ENCODE results near the gene MOB3A. TPM values are rescaled to one million over a fixed set of nuclear protein-coding genes. Genes with fewer than 3 reads are reported as not detected.

The MOB3A gene
- total RNA-seq, 3 donors from 2014 or later: 128 to 137 (median 137) TPM

GRCh38 chr19:2056837-2057192 is 39.3 kb downstream of the MOB3A start:
- Mint-ChIP-seq H3K27me3 (ENCODE audit: low read depth) (no peaks in the 10 kb centered on the region), H3K4me1 (ENCODE audit: low read depth) (peaks cover 53% of the 10 kb centered on the region), H3K9me3 (no peaks in the 10 kb centered on the region), H3K4me3 (no peak overlapping the region), H3K36me3 (ENCODE audit: insufficient read depth) (no peaks in the 10 kb centered on the region)
- DNase-seq (no peak), ATAC-seq (no peak)

GRCh38 chr19:2055931-2056836 is 39.9 kb downstream of the MOB3A start:
- Mint-ChIP-seq H3K4me3 (peak overlapping the region; percentile 42), H3K9me3 (no peaks in the 10 kb centered on the region), H3K27me3 (ENCODE audit: low read depth) (no peaks in the 10 kb centered on the region), H3K36me3 (ENCODE audit: insufficient read depth) (no peaks in the 10 kb centered on the region), H3K4me1 (ENCODE audit: low read depth) (peaks cover 55% of the 10 kb centered on the region)
- ATAC-seq (no peak), DNase-seq (no peak)

- no peaks in the 10 kb centered on the region for H3K27me3 Mint-ChIP-seq (ENCODE audit: low read depth)
- ATAC-seq (no peak), DNase-seq (no peak)
- H3K9me3 Mint-ChIP-seq: no peaks in the 10 kb centered on the region
- peaks cover 47% of the 10 kb centered on the region for H3K4me1 Mint-ChIP-seq (ENCODE audit: low read depth)
- H3K36me3 Mint-ChIP-seq (ENCODE audit: insufficient read depth): no peaks in the 10 kb centered on the region
- no peak overlapping the region for H3K4me3 Mint-ChIP-seq
Measured at GRCh38 chr19:2054763-2055162, 41.4 kb downstream of the MOB3A start.

GRCh38 chr19:2053601-2054389 is 42.3 kb downstream of the MOB3A start:
- Mint-ChIP-seq H3K9me3 (no peaks in the 10 kb centered on the region), H3K27me3 (ENCODE audit: low read depth) (no peaks in the 10 kb centered on the region), H3K4me3 (no peak overlapping the region), H3K36me3 (ENCODE audit: insufficient read depth) (no peaks in the 10 kb centered on the region), H3K4me1 (ENCODE audit: low read depth) (peaks cover 49% of the 10 kb centered on the region)
- no peak for ATAC-seq
- DNase-seq: no peak

GRCh38 chr19:2051773-2052704 is 44.1 kb downstream of the MOB3A start:
- Mint-ChIP-seq H3K4me1 (ENCODE audit: low read depth) (peaks cover 47% of the 10 kb centered on the region), H3K9me3 (no peaks in the 10 kb centered on the region)

GRCh38 chr19:2050991-2051772 is 44.9 kb downstream of the MOB3A start, which contains the start of gene MKNK2:
Gene MKNK2, minus strand, starts transcription at chr19:2051244. Its CDS starts 393 bp downstream, at chr19:2050851.
- H3K36me3 Mint-ChIP-seq (ENCODE audit: insufficient read depth): no peaks in the 10 kb centered on the region

More at GRCh38 chr19:2051773-2052704, 44.1 kb downstream of the MOB3A start:
- H3K36me3 Mint-ChIP-seq (ENCODE audit: insufficient read depth): no peaks in the 10 kb centered on the region
- H3K4me3 Mint-ChIP-seq: peak overlapping the region; percentile 74
- H3K27me3 Mint-ChIP-seq (ENCODE audit: low read depth): no peaks in the 10 kb centered on the region
- ATAC-seq (no peak), DNase-seq (no peak)

GRCh38 chr19:2050349-2050990 is 45.7 kb downstream of the MOB3A start:
- peaks cover 41% of the 10 kb centered on the region for H3K4me1 Mint-ChIP-seq (ENCODE audit: low read depth)
- no peaks in the 10 kb centered on the region for H3K36me3 Mint-ChIP-seq (ENCODE audit: insufficient read depth)
- H3K4me3 Mint-ChIP-seq: peak overlapping the region; percentile 86
- H3K9me3 Mint-ChIP-seq: no peaks in the 10 kb centered on the region
- peak; percentile 2 to 5 for ATAC-seq
- DNase-seq: no peak
- no peaks in the 10 kb centered on the region for H3K27me3 Mint-ChIP-seq (ENCODE audit: low read depth)

More at GRCh38 chr19:2050991-2051772, 44.9 kb downstream of the MOB3A start, which contains the start of gene MKNK2:
- peak within 1 kb of the TSS; percentile 86 for H3K4me3 Mint-ChIP-seq
- H3K4me1 Mint-ChIP-seq (ENCODE audit: low read depth): peaks cover 45% of the 10 kb centered on the region
- no peaks in the 10 kb centered on the region for H3K9me3 Mint-ChIP-seq
- no peaks in the 10 kb centered on the region for H3K27me3 Mint-ChIP-seq (ENCODE audit: low read depth)
- peak; percentile 97 for DNase-seq
- ATAC-seq: peak; percentile 86 to 89

GRCh38 chr19:2049741-2050348 is 46.3 kb downstream of the MOB3A start:
- DNase-seq (peak; percentile 49), ATAC-seq (peak; percentile 29 to 31)
- Mint-ChIP-seq H3K4me3 (peak overlapping the region; percentile 86), H3K4me1 (ENCODE audit: low read depth) (peaks cover 38% of the 10 kb centered on the region), H3K9me3 (no peaks in the 10 kb centered on the region), H3K27me3 (ENCODE audit: low read depth) (no peaks in the 10 kb centered on the region), H3K36me3 (ENCODE audit: insufficient read depth) (peaks cover 2% of the 10 kb centered on the region)

- H3K36me3 Mint-ChIP-seq (ENCODE audit: insufficient read depth): peaks cover 3% of the 10 kb centered on the region
- no peak for ATAC-seq
- no peak for DNase-seq
- H3K9me3 Mint-ChIP-seq: no peaks in the 10 kb centered on the region
- H3K4me3 Mint-ChIP-seq: peak overlapping the region; percentile 86
- no peaks in the 10 kb centered on the region for H3K27me3 Mint-ChIP-seq (ENCODE audit: low read depth)
- H3K4me1 Mint-ChIP-seq (ENCODE audit: low read depth): peaks cover 40% of the 10 kb centered on the region
Measured at GRCh38 chr19:2048959-2049740, 47.0 kb downstream of the MOB3A start.

GRCh38 chr19:2048104-2048958 is 47.8 kb downstream of the MOB3A start:
- no peak for ATAC-seq
- H3K27me3 Mint-ChIP-seq (ENCODE audit: low read depth): no peaks in the 10 kb centered on the region
- peaks cover 46% of the 10 kb centered on the region for H3K4me1 Mint-ChIP-seq (ENCODE audit: low read depth)
- H3K9me3 Mint-ChIP-seq: no peaks in the 10 kb centered on the region
- peak overlapping the region; percentile 86 for H3K4me3 Mint-ChIP-seq
- no peak for DNase-seq
- peaks cover 5% of the 10 kb centered on the region for H3K36me3 Mint-ChIP-seq (ENCODE audit: insufficient read depth)

GRCh38 chr19:2047449-2048103 is 48.5 kb downstream of the MOB3A start:
- Mint-ChIP-seq H3K9me3 (no peaks in the 10 kb centered on the region), H3K27me3 (ENCODE audit: low read depth) (no peaks in the 10 kb centered on the region), H3K4me1 (ENCODE audit: low read depth) (peaks cover 49% of the 10 kb centered on the region), H3K4me3 (peak overlapping the region; percentile 24), H3K36me3 (ENCODE audit: insufficient read depth) (peaks cover 6% of the 10 kb centered on the region)
- DNase-seq (no peak), ATAC-seq (no peak)
